NCI-H345 (cell line): ENCODE data around the gene PRKG1.

Source experiments
- DNase-seq: peaks from one replicate; lab custom pipeline; 2025; lab: John Stamatoyannopoulos, UW

PRKG1 gene

GRCh38 chr10:52259426-52259812 is 1185.1 kb downstream of the PRKG1 start:
- no peak for DNase-seq

GRCh38 chr10:52261362-52261761 is 1187.1 kb downstream of the PRKG1 start:
- no peak for DNase-seq

- DNase-seq = no peak
Measured at GRCh38 chr10:52265131-52265926, 1191.0 kb downstream of the PRKG1 start.

- DNase-seq = no peak
Measured at GRCh38 chr10:52266858-52267257, 1192.6 kb downstream of the PRKG1 start.

- DNase-seq = no peak
Measured at GRCh38 chr10:52268790-52269189, 1194.5 kb downstream of the PRKG1 start.

GRCh38 chr10:52269233-52269632 is 1194.9 kb downstream of the PRKG1 start:
- no peak for DNase-seq

GRCh38 chr10:52276163-52276562 is 1201.9 kb downstream of the PRKG1 start:
- DNase-seq = no peak

GRCh38 chr10:52276986-52277385 is 1202.7 kb downstream of the PRKG1 start:
- no peak for DNase-seq

- DNase-seq = no peak
Measured at GRCh38 chr10:52279546-52279945, 1205.3 kb downstream of the PRKG1 start.

- DNase-seq = no peak
Measured at GRCh38 chr10:52280051-52280450, 1205.8 kb downstream of the PRKG1 start.

- DNase-seq = no peak
Measured at GRCh38 chr10:52283174-52283573, 1208.9 kb downstream of the PRKG1 start.

- DNase-seq = no peak
Measured at GRCh38 chr10:52284416-52285013, 1210.2 kb downstream of the PRKG1 start.

- no peak for DNase-seq
Measured at GRCh38 chr10:52287866-52288265, 1213.6 kb downstream of the PRKG1 start.

GRCh38 chr10:52297747-52298146 is 1223.5 kb downstream of the PRKG1 start:
- no peak for DNase-seq

- no peak for DNase-seq
Measured at GRCh38 chr10:52300599-52301277, 1226.5 kb downstream of the PRKG1 start.

- DNase-seq = peak; percentile 63
Measured at GRCh38 chr10:52308251-52309031, 1234.2 kb downstream of the PRKG1 start.

- peak; percentile 1 for DNase-seq
Measured at GRCh38 chr10:52312942-52313255, 1238.6 kb downstream of the PRKG1 start.

- DNase-seq = peak; percentile 2
Measured at GRCh38 chr10:52313256-52313932, 1239.1 kb downstream of the PRKG1 start.

- peak; percentile 64 for DNase-seq
Measured at GRCh38 chr10:52313933-52314821, 1239.9 kb downstream of the PRKG1 start, which contains the start of gene DKK1. Gene DKK1, plus strand, starts transcription at chr10:52314281. Its CDS starts 154 bp downstream, at chr10:52314435.

- DNase-seq = peak; percentile 23
Measured at GRCh38 chr10:52314822-52315552, 1240.7 kb downstream of the PRKG1 start.
